Measurements from ENCODE around the gene UBTF. TPM values are rescaled to one million over a fixed set of nuclear protein-coding genes. Genes with fewer than 3 reads are reported as not detected.

UBTF gene
- total RNA-seq, 1 experiment from 2014 or later = 114 TPM

DNA sequence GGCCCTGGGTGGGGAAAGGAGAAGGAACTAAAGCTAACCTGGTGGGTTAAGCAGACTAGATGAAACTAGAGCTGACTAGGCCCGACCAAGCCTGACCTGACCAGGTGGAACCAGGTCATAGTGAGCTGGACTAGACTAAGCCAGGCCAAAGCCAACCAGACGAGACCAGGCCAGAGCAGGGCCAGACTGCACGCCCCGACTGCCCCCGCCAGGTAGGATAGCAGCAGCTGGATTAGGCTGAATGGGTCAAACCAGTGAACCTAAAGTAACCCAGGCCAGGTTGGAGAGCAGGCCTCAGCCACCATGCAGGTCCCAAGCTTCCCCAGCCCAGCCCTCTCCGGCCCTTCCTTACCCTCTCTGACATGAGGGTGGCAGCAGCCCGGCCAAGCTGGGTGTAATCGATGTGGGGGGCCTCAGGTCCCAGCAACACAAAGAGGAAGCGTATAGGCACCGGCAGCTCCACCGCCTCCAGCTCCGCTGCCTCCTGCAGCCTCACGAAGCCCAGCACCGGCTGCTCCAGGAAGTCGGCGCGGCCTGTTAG lies 39.4 kb upstream of the UBTF start:
- no peak for DNase-seq (ENCODE audit: low spot score)
- intact Hi-C loops (cut with micrococcal nuclease; ENCODE audit: unreplicated experiment) = no loop called here
- no peaks in the 10 kb centered on the region for H3K36me3 ChIP-seq (ENCODE audit: insufficient read depth, low read length, poor library complexity, severe bottlenecking)
- TF ChIP-seq, protein P1, sequence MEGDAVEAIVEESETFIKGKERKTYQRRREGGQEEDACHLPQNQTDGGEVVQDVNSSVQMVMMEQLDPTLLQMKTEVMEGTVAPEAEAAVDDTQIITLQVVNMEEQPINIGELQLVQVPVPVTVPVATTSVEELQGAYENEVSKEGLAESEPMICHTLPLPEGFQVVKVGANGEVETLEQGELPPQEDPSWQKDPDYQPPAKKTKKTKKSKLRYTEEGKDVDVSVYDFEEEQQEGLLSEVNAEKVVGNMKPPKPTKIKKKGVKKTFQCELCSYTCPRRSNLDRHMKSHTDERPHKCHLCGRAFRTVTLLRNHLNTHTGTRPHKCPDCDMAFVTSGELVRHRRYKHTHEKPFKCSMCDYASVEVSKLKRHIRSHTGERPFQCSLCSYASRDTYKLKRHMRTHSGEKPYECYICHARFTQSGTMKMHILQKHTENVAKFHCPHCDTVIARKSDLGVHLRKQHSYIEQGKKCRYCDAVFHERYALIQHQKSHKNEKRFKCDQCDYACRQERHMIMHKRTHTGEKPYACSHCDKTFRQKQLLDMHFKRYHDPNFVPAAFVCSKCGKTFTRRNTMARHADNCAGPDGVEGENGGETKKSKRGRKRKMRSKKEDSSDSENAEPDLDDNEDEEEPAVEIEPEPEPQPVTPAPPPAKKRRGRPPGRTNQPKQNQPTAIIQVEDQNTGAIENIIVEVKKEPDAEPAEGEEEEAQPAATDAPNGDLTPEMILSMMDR (conservative IDR thresholded peaks at IDR 0.05; ENCODE audit: low read depth, low read length) = no peak
- TF ChIP-seq EZH2 (IDR thresholded peaks at IDR 0.05; ENCODE audit: borderline replicate concordance, low read depth, low read length, poor library complexity, severe bottlenecking) = no peak
- no peak overlapping the region for H3K27ac ChIP-seq (ENCODE audit: low read depth, low read length, poor library complexity, severe bottlenecking)
- no peak overlapping the region for H3K4me3 ChIP-seq (ENCODE audit: low read depth, low read length, poor library complexity, severe bottlenecking)
- BruUV-seq (replicated peaks) = no TSS peak
- CTCF ChIA-PET = no interaction called here
- POLR2A ChIA-PET (ENCODE audit: low non-redundant PET) = no interaction called here
- H3K9me3 ChIP-seq (ENCODE audit: low read depth, low read length, poor library complexity, severe bottlenecking) = no peaks in the 10 kb centered on the region
- no peaks in the 10 kb centered on the region for H3K4me1 ChIP-seq (ENCODE audit: insufficient read depth, low read length, poor library complexity, severe bottlenecking)
- H3K27me3 ChIP-seq (replicated peaks; ENCODE audit: insufficient read depth, low read depth, low read length, poor library complexity) = no peaks in the 10 kb centered on the region

DNA sequence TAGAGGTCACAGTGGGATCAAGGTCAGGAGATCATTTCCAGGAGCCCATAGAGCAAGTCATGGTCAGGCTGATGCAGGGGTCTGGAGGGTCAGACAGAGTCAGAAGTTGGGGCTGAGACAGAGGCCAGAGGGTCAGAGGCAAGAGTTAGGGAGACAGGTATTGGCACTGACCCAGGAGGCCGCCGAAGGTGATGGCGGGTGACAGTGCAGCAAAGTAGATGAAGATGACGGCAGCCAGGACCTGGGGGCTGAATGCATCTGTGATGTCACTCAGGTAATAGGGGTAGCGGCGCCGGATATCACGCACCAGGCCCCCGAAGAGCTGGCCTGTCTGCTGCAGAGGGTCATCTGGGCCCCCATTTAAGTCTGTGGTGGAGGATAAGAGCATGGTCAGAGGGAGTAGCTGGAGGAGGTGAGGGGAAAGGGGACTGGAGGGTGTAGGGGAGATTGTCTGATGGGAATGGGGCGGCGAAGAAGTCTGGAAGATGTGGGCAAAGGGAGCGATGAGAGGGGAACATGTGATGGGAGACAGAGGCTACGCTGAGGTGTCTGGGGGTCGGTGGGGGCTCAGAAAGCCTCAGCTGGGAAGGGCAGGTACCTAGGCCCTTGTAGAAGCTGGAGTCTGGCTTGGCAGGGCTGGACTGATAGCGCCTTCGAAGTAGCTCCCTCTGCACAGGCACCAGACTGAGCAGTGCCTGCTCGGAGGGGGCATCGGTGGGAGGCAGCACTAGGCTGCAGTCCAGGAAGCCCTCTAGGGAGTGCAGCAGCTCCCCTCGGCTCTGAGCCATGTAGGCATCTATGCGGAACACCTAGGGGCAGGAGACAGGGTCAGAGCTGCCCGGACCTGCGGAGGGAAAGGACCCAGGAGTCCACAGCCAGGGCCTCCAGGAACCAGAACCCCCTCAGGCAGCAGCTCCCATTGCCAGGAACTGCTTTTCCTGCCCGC lies 38.6 kb upstream of the UBTF start:
- Histone ChIP-seq H3K4me1 (ENCODE audit: insufficient read depth, low read length, poor library complexity, severe bottlenecking) (no peaks in the 10 kb centered on the region), H3K9me3 (ENCODE audit: low read depth, low read length, poor library complexity, severe bottlenecking) (no peaks in the 10 kb centered on the region), H3K36me3 (ENCODE audit: insufficient read depth, low read length, poor library complexity, severe bottlenecking) (no peaks in the 10 kb centered on the region), H3K27me3 (replicated peaks; ENCODE audit: insufficient read depth, low read depth, low read length, poor library complexity) (no peaks in the 10 kb centered on the region), H3K27ac (ENCODE audit: low read depth, low read length, poor library complexity, severe bottlenecking) (no peak overlapping the region), H3K4me3 (ENCODE audit: low read depth, low read length, poor library complexity, severe bottlenecking) (no peak overlapping the region)
- ChIA-PET POLR2A (ENCODE audit: low non-redundant PET) (no interaction called here), CTCF (no interaction called here)
- BruUV-seq (replicated peaks) = no TSS peak
- DNase-seq (ENCODE audit: low spot score) = no peak
- intact Hi-C loops (cut with micrococcal nuclease; ENCODE audit: unreplicated experiment) = no loop called here
- no peak for TF ChIP-seq EZH2 (IDR thresholded peaks at IDR 0.05; ENCODE audit: borderline replicate concordance, low read depth, low read length, poor library complexity, severe bottlenecking)
- TF ChIP-seq, protein P1 (conservative IDR thresholded peaks at IDR 0.05; ENCODE audit: low read depth, low read length) = no peak

GRCh38 chr17:44256671-44257070 lies 37.2 kb upstream of the UBTF start:
- Histone ChIP-seq H3K4me1 (ENCODE audit: insufficient read depth, low read length, poor library complexity, severe bottlenecking) (no peaks in the 10 kb centered on the region), H3K36me3 (ENCODE audit: insufficient read depth, low read length, poor library complexity, severe bottlenecking) (no peaks in the 10 kb centered on the region), H3K4me3 (ENCODE audit: low read depth, low read length, poor library complexity, severe bottlenecking) (no peak overlapping the region), H3K27me3 (replicated peaks; ENCODE audit: insufficient read depth, low read depth, low read length, poor library complexity) (no peaks in the 10 kb centered on the region), H3K9me3 (ENCODE audit: low read depth, low read length, poor library complexity, severe bottlenecking) (no peaks in the 10 kb centered on the region), H3K27ac (ENCODE audit: low read depth, low read length, poor library complexity, severe bottlenecking) (no peak overlapping the region)
- no peak for DNase-seq (ENCODE audit: low spot score)
- ChIA-PET CTCF (no interaction called here), POLR2A (ENCODE audit: low non-redundant PET) (no interaction called here)
- TF ChIP-seq, protein P1 (conservative IDR thresholded peaks at IDR 0.05; ENCODE audit: low read depth, low read length) = no peak
- no peak for TF ChIP-seq EZH2 (IDR thresholded peaks at IDR 0.05; ENCODE audit: borderline replicate concordance, low read depth, low read length, poor library complexity, severe bottlenecking)
- intact Hi-C loops (cut with micrococcal nuclease; ENCODE audit: unreplicated experiment) = no loop called here
- no TSS peak for BruUV-seq (replicated peaks)

All from A673 (cell line).